GM19467 (cell line): Measurements from ENCODE around the gene TUBA1B.
"Not testable (repeated sequence)": the region's sequence is repeated elsewhere in the genome, so short reads cannot be mapped to it uniquely, and the experiment has no call there.

Source experiments
- ATAC-seq: cut with Tn5 transposase; IDR thresholded peaks from one replicate; pipeline ENCODE4 v1.9.1; 2021; ENCODE audit warnings: mild to moderate bottlenecking, moderate library complexity; ENCODE audit not compliant: unreplicated experiment

Gene TUBA1B

DNA sequence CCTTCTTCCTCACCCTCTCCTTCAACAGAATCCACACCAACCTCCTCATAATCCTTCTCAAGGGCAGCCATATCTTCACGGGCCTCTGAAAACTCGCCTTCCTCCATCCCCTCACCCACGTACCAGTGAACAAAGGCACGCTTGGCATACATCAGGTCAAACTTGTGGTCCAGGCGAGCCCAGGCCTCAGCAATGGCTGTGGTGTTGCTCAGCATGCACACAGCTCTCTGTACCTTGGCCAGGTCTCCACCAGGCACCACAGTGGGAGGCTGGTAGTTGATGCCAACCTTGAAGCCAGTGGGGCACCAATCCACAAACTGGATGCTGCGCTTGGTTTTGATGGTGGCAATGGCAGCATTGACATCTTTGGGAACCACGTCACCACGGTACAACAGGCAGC, 3.2 kb downstream of the TUBA1B start:
- not testable (repeated sequence) for ATAC-seq

DNA sequence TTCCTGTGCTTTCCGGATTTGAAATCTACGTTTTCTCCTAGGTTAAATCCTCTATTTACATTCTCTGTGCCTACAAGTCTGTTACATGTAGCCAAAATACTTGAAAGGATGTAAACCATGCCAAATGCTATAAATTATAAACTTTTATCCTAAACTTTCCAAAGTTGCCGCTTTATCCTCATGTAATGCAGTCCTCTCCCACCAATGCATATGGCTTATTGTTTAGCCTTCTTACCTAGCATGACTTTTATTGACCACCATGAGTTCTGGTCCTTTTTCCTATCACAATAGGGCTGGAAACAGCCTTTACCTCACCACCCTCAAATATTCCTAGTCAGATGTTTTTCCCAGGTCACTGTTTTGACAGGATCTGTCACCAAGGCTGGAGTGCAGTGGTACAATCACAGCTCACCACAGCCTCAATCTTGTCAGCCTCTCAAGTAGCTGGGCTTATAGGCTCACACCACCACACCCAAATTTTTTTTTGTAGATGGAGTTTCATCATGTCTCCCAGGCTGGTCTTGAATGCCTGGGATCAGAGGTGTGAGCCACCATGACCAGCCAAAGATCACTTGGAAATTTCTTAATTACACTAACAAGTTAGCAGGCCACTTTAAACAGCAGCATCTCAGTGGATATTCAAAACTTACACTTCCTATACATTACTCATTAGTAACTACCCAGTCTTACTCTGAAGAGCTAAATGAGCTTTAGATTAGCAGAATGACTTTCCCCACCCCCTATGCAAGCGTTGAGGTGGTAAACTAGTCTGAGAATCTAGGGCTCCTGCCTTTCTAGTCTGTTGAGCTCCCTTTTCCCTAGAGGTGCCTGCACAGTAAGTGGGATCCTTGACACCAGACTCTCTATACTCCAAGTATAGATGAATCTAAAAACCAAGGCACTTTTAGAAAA, 4.1 kb downstream of the TUBA1B start:
- no peak for ATAC-seq

DNA sequence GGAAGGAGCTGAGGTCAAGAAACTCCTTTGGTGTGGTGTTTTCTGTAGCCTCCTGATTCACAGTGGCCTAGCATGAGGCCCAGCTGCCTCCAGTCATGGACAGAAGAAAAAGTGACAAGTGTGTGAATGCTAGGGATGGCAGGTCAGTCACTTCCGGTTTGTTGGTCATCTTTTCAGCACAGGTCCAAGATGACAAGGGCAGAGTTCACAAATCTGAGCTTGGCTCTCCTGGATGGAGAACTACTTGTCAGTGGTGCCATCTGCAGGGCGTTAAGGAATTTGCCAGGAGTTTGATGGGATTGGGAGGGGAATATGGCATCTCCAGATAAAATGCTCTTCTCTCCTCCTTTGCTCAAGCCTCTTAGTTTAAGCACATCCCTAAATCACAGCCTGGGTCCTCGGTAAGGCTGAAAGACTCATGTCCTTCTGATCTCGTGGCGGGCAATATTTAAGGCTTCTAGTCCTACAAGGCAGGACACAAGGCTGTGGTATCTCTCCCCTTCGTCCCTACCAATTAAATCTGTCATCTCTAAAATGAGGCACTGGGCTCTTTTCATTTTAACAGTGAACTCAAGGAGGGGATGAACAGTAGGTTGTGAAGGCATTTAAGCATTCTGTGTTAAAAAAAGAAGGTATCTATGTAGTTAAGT, 10.0 kb downstream of the TUBA1B start:
- no peak for ATAC-seq

DNA sequence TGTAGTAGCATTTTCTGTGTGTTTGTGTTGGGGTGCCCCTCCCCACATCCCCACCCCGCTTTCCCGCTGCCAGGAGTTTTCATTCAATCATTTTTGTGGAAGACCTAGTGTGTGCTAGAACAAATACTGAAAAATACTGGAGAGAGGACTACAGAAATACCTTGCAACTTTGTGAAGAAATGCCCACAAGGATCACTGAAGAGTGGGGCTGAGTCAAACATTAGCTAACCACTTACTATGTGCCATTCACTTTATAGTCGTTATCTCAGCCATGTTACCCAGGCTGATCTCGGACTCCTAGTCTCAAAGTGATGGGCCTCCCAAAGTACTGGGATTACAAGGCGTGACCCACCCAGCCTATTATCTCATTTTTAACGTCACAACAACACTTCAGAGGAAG, 20.0 kb downstream of the TUBA1B start:
- peak; percentile 10 for ATAC-seq

DNA sequence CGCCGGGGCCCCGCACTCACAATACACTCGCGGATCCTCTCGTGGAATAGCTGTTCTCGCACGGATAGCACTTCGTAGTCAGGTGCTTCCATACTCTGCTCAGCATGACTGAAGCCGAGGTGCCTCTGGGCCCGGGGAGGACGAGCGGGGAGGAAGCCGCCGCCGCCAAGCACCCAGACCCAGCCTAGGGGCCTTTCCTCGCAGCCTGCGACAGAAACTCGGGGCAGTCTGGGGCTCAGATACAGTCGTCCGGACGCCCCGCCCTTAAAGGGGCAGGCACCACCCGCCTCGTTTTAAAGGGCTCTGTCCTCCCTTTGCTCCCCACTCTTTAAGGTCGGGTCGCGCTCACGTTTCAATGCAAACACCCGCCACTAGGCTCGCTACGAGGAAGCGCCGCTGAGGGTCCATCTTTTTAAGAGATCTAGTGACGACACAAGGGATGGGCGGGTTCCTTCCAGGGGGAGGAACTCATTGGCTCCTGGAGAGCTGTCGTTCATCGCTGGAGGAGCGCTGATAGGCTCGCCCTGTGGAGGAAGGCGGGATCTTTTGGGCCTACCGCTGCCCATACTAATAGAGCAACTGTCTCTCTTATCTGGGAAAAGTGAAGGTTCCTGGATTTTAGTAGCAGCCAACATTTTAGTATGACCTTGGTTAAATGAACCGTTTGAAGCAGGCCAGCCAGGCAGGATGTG, 20.6 kb downstream of the TUBA1B start, which contains the start of gene LMBR1L:
Gene LMBR1L, minus strand, starts transcription at position 384 of the 692 bp plus-strand sequence. Its CDS starts 292 bp downstream, at position 92.
- peak; percentile 99 for ATAC-seq

DNA sequence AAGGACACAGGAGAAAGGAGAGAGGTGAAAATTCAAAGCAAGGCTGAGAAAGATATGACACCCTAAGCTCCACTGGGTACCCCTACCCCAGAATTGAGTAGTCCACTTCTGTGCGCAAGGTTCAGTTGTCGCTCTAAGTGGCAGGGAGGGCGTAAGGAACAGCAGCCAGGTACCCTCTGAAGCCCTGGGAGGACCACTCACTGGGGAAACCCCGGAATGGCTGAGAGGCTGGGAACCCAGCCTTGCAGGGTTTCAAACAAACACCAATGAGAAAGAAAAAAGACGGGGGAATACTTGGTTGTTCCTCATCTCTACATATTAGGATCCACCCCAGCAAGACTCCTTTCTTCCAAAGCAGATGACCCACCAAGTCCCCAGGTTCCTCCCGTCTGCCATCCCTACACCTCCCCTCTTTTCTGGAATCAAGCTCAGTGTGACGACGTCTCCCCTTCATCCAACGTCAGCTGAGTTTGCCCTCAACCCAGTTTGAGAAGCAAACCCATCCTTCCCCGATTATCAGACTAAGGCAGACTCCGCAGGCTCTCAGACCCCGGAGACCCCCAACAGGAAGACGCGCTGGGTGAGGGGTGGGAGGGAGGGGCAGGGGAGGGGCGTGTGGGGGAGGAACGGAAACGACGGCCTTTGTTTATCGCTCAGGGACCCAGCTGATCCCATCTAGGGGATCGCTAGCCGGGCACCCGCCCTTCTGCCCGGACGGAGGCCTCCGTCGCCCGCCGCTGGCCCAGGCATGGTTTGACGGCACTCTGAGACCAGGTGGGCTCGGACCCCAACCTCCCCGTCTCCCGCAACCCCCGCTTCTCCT, 21.3 kb downstream of the TUBA1B start:
- no peak for ATAC-seq

DNA sequence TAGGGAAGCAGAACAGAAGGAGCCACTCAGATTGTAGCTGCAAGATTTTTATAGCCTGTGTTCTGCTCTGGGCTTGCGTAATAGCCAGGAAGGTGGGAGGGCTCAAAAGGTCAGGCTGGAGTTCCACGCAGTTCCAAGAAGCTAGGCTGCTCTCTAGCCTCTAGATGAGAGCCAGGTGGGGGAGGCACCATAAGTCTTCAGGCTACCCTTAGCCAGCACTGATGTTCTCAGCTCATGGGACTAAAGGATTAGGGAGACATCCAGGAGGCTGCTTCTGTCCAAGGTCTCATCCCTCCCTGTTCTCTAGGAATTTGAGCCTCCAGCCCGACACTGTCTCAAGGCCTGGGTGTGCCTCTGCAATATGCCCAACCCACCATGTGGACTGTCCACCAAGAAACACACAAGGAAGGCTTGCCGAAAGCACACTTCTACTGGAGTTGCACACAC, 22.2 kb downstream of the TUBA1B start:
- ATAC-seq = no peak

DNA sequence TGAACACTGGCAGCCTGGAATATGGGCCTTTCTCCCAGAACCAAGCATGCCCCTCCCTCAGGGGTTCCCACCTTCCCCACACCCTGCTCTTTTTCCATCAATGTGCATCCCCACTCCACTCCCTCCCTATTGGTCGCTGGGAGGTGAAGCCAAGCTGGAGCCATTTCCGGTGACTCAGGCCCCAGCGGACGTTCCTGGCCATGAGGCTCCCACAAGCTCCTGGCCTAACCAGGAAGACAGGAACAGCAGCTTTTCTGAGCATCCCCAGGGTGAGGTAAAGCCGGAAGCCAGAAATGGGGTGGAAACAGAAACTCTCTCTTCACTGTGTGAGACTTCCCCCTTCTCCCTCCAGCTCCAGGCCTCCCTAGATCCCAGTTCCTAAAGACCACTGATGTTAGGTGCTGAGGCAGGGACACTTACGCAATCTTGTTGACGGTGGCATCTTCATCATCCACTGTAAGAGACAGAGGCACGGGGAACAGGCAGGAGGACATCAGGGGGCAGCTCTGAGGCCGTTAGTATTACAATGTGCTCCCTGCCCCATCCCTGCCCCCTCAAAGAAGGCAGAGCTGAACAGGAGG, 25.6 kb downstream of the TUBA1B start:
- no peak for ATAC-seq

DNA sequence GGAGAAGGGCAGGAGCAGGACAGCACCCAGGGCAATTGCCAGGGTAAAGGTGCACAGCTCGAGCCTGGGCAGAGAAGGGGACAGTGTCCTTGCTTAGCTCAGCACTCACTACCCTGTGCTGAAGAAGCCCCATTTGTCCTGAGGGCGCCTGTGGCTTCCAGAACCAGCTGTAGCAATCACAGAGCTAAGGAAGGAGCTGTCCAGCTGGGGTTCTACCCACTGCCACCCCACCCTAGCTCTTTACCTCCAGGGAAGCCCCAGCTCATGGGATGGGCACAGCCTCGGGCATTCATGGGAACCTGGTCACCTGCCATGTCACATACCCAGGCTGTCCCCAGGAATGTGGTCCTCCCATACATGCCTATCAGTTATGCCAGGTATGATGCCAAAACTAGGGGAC, 26.4 kb downstream of the TUBA1B start:
- no peak for ATAC-seq

DNA sequence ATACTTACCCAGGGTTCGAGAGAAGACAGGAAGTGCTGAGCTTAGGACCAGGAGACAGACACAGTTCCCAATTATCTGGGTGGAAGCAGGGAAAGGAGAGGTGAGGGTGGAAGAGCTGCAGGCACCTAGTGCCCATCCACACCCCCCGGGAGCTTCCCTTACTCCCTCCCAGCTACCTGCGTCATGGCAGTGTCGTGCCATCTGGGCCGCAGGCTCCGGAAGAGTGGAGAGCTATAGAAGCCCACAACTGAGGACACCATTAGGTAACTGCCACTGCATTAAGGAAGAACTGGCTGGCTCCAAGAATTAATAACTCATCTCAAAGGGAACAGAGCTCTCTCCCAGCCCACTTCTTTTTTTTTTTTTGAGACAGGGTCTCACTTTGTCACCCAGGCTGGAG, 30.8 kb downstream of the TUBA1B start:
- no peak for ATAC-seq

DNA sequence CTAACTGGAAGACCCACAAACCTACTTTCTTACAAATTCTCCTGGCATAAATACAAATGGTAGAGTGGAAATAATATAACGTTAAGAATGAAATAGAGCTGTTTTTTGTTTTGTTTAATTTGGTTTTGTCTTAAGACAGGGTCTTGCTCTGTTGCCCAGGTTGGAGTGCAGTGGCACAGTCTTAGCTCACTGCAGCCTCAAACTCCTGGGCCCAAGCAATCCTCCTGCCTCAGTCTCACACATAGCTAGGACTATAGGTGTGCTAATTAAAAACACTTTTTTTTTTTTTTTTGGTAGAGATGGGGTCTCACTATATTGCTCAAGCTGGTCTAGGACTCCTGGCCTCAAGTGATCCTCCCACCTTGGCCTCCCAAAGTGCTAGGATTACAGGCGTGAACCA, 32.5 kb downstream of the TUBA1B start:
- ATAC-seq = no peak

DNA sequence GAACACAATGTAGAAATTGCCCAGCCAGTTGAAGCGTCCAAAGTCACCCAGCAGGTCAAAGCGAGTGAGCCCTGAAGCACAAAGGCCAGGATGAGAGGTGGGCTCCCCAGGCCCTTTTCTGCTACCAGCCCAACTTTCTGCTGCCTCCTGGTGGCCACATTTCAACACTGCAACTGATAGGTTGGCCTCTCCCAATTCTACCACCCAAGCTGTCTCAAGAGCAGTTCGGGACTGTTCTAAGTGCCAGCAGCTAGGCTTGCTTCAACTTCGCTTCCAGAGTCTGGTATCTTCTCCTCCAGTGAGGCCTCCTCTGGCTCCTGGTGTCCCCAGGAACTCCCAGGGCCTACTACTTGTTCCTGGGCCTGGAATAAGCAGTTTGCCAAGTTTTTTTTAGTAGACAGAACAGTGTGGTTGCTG, 33.2 kb downstream of the TUBA1B start:
- no peak for ATAC-seq

DNA sequence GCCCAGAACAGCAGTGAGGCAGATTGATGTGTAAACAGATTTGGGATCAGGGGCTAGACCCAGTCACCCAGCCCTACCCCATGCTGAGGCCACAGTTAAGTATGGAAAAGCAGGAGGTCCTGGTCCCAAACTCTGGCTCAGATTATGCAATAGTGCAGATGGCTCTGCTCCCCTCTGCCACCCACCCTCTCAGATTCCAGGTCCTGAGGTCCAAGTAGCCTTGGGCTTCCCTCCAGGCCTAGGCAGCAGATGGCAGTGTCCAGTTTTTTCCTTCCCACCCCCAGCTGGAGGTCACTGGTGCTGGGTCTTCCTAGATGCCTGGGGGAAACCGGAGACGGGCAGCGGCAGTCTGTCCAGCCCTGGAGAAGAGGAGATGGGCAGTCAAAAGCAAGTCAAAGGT, 33.8 kb downstream of the TUBA1B start:
- no peak for ATAC-seq

DNA sequence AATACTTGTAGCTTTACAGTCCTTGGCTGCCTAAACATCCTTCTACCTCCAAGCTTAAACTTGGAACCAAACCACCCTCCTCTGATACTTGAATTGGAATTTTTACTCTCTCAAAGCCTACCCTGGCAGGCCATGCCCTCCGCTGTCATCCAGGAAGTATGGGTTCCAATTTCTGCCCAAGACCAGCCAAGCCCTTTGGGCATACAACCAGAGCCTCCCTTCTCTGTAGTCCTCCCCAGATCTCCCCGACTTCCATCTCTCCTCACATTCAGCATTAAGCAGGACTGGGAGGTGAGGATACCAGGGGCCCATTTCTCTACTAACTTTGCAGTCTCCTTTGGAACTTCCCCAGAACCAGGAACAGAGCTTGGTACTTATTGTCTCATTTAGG, 36.2 kb downstream of the TUBA1B start:
- no peak for ATAC-seq

DNA sequence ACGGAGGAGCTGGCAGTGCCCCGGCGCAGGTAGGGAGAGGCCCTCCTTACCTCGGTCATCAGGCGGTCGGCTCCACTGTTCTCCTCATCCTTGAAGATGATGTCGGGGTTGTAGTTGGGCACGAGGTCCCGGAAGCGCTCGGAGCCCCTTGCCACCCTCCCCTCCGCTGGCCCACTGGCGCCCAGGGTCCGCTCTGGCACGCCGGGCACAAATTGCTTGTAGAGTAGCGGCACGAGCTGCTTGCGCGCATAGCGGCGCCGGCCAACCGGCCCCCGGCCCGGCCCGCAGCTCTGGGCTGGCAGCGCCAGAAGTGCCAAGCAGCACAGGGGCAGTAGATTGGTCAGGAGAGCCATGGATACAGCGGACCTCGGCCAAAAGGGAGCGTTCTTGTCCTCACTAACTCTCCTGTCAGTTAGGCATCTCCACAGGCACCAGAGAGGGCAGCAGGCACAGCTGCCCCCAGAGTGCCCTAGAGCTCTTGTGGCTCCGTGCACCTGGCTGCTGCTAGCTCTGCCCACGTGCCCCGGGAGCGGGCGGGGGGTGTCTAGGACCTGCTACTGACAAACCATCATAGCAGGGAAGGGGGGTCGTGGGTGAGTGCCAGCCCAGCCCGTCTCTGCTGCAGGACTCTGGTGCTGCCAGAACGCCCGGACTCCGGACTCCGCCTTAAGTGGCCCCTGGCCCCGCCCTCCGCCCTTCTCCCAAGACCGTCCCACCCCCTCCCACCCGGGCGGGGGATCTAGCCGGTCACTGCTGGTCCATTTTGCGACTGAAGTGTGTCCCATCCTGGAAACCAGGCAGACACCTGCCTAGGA, 36.8 kb downstream of the TUBA1B start, which contains the start of gene DHH:
Gene DHH, minus strand, starts transcription at position 642 of the 815 bp plus-strand sequence. Its CDS starts 289 bp downstream, at position 353.
- ATAC-seq = no peak

DNA sequence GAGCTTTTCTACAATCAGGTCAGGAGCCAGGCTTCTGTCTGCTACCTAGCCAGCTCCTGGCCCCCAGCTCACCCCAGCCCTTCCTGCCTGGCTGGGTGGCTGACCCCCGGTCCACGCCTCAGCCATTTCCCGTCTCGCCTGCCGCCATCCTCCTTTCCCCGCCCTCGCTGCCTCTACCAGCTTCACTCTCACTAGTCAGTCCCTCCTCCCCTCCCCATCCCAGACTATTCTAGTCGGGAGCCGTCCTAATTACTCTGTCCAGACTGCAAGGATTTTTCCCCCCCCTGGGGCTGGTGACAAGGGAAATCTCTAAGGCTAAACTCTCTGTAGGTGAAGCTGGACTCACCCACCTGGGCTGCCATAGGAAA, 37.4 kb downstream of the TUBA1B start:
- no peak for ATAC-seq

DNA sequence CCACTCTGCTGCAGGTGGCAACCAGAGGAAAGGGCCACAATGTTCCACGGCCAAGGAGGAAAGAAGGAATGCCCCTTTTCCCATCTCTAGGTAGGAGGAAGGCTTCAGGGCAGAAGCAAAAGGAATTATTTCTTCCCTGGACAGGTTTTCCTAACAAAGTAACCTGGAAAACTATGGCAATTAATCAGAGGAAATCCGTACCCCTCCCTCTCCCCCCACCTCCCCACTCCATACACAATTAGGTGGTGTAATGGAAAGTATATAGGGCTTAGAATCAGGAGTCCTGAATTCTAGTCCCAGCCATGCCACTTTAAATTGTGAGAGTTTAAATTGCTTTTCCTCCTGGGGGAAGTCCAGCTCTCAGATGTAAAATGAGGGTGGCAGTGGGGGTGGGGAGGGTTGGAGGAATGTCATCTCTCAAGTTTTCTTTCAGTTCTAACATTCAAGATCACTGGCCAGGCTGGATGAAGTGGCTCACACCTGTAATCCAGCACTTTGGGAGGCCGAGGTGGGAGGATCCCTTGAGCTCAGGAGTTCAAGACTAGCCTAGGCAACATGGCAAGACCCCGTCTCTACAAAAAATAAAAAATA, 38.3 kb downstream of the TUBA1B start:
- no peak for ATAC-seq

DNA sequence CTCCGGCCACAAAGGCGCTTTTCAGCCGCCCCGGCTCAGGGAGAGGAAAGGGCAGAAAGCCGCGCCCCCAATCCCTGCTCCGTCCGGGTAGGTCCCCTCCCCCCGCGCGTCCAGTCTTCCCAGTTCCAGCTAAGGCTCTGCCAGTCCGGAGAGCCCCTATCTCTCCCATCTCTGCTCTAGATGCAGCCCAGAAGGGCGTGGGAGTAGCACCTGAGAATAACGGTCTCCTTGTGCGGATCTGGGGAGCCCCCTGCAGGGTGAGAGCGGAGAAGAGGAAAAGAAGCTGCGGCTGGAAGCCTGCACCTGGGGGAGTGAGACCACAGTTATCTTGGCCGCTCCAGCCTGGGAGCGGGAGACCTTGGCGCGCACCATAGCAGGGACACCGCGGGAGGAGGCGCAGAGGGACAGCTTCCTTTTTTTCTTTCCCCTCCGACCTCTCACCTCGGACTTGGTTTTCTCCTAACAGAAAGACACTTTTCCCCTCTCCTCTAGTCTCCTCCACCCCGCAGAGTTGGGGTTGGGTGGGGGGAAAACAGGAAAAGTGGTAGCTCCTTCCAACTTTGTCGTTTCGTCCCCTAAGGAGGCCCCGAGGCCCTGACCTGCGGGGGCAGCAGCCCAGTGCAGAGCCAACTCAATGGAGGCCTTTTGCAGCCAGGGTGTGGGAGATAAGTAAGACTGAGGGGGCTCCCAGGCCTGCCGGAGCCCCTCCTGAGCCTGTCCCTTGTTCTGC, 38.9 kb downstream of the TUBA1B start:
- no peak for ATAC-seq

DNA sequence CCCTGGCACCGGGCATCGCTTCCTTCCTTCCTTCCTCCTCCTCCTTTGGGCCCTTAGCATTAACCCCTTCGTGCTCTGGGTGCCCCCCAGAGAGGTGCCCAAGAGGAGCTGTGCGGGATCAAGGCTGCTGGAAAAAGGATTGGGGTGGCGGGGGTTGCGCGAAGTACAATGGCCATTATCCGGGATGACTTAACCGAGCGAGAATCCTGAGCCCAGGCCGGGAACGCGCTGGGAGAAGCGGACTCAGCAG, 39.4 kb downstream of the TUBA1B start:
- no peak for ATAC-seq
